K562 (cell line): ENCODE data around the gene ELOVL4.

ENCODE experiments used
- EGR1 ChIP-seq: fragments of 450-650 bp; conservative IDR thresholded peaks from 2 replicates; pipeline ENCODE4 v1.6.1; 2017; ENCODE audit warnings: mild to moderate bottlenecking
- ELF1 ChIP-seq: fragments of 200-800 bp; sonication (Bioruptor generic); IDR thresholded peaks from 2 replicates; pipeline ENCODE4 v1.6.1; 2016; ENCODE audit warnings: missing genetic modification characterization, missing compliant biosample characterization
- ESRRA ChIP-seq: fragments of 450-650 bp; IDR thresholded peaks from 2 replicates; pipeline ENCODE4 v1.6.1; 2014; ENCODE audit warnings: low read depth, mild to moderate bottlenecking, moderate library complexity, borderline replicate concordance
- ETV5 ChIP-seq: sonication (generic); formaldehyde crosslinking; IDR thresholded peaks from 2 replicates; pipeline ENCODE4 v1.4.0; 2020; ENCODE audit warnings: low read depth, mild to moderate bottlenecking, missing genetic modification reagents
- MCM5 ChIP-seq: fragments of 450-650 bp; IDR thresholded peaks from 2 replicates; pipeline ENCODE4 v1.6.1; 2016; ENCODE audit warnings: low read depth
- RBBP5 ChIP-seq: fragments of 200-600 bp; sonication (generic); IDR thresholded peaks from 2 replicates; pipeline ENCODE4 v1.6.1; 2012; ENCODE audit warnings: borderline replicate concordance, mild to moderate bottlenecking, low read length, control low read depth, inconsistent platforms; ENCODE audit not compliant: insufficient read depth, poor library complexity, severe bottlenecking
- ZNF232 ChIP-seq: sonication (generic); formaldehyde crosslinking; IDR thresholded peaks from 2 replicates; pipeline ENCODE4 v1.8.0; 2022; ENCODE audit warnings: mild to moderate bottlenecking, missing genetic modification reagents
- ZNF274 ChIP-seq: IDR thresholded peaks from 2 replicates; pipeline ENCODE4 v1.6.1; 2011; ENCODE audit warnings: low read depth, mild to moderate bottlenecking, low read length, moderate library complexity, borderline replicate concordance
- ZNF589 ChIP-seq: fragments of 200-800 bp; sonication (Bioruptor generic); IDR thresholded peaks from 2 replicates; pipeline ENCODE4 v1.6.1; 2016; ENCODE audit warnings: low read depth, missing genetic modification characterization, missing compliant biosample characterization
- TF ChIP-seq, protein P1 (sequence below): fragments of 250-450 bp; sonication (Bioruptor Pico); IDR thresholded peaks from 2 replicates; pipeline ENCODE4 v1.4.0; 2020; ENCODE audit warnings: borderline replicate concordance
- TF ChIP-seq, protein P2 (sequence below): sonication (generic); formaldehyde crosslinking; IDR thresholded peaks from 2 replicates; pipeline ENCODE4 v1.8.1; 2023; ENCODE audit warnings: missing genetic modification reagents, mild to moderate bottlenecking, borderline replicate concordance

DNA sequence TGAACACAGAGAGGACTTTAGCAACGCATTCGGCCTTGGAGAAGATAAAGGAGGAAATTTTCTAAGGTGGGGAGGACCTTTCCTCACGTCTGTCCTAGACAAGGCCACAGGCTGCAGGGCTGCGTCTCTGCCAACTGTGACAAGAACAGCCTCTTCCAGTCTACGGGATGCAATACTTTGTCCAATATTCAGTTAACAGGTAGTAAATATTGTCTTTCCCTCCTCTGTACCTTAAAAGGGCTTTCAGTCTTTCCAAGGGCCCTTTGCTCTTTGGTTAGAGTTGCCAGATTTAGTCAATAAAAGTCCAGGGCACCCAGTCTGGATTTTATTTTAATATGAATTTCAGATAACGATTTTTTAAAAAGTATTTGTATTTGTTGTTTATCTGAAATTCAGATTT is 78.2 kb downstream of the ELOVL4 start:
- TF ChIP-seq, protein P1, sequence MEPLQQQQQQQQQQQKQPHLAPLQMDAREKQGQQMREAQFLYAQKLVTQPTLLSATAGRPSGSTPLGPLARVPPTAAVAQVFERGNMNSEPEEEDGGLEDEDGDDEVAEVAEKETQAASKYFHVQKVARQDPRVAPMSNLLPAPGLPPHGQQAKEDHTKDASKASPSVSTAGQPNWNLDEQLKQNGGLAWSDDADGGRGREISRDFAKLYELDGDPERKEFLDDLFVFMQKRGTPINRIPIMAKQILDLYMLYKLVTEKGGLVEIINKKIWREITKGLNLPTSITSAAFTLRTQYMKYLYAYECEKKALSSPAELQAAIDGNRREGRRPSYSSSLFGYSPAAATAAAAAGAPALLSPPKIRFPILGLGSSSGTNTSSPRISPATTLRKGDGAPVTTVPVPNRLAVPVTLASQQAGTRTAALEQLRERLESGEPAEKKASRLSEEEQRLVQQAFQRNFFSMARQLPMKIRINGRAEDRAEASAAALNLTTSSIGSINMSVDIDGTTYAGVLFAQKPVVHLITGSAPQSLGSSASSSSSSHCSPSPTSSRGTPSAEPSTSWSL (CRISPR knock-in tag), result no peak
- TF ChIP-seq ZNF232 (no peak), ZNF274 (no peak), ETV5 (CRISPR knock-in tag) (no peak), ZNF589 (CRISPR knock-in tag) (no peak), MCM5 (no peak), RBBP5 (no peak), EGR1 (no peak), ELF1 (tag) (no peak), ESRRA (no peak)
- TF ChIP-seq, protein P2, sequence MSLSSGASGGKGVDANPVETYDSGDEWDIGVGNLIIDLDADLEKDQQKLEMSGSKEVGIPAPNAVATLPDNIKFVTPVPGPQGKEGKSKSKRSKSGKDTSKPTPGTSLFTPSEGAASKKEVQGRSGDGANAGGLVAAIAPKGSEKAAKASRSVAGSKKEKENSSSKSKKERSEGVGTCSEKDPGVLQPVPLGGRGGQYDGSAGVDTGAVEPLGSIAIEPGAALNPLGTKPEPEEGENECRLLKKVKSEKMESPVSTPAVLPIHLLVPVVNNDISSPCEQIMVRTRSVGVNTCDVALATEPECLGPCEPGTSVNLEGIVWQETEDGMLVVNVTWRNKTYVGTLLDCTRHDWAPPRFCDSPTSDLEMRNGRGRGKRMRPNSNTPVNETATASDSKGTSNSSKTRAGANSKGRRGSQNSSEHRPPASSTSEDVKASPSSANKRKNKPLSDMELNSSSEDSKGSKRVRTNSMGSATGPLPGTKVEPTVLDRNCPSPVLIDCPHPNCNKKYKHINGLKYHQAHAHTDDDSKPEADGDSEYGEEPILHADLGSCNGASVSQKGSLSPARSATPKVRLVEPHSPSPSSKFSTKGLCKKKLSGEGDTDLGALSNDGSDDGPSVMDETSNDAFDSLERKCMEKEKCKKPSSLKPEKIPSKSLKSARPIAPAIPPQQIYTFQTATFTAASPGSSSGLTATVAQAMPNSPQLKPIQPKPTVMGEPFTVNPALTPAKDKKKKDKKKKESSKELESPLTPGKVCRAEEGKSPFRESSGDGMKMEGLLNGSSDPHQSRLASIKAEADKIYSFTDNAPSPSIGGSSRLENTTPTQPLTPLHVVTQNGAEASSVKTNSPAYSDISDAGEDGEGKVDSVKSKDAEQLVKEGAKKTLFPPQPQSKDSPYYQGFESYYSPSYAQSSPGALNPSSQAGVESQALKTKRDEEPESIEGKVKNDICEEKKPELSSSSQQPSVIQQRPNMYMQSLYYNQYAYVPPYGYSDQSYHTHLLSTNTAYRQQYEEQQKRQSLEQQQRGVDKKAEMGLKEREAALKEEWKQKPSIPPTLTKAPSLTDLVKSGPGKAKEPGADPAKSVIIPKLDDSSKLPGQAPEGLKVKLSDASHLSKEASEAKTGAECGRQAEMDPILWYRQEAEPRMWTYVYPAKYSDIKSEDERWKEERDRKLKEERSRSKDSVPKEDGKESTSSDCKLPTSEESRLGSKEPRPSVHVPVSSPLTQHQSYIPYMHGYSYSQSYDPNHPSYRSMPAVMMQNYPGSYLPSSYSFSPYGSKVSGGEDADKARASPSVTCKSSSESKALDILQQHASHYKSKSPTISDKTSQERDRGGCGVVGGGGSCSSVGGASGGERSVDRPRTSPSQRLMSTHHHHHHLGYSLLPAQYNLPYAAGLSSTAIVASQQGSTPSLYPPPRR (CRISPR knock-in tag), result no peak
